Measurements from ENCODE around the gene IRAK2.

DNA sequence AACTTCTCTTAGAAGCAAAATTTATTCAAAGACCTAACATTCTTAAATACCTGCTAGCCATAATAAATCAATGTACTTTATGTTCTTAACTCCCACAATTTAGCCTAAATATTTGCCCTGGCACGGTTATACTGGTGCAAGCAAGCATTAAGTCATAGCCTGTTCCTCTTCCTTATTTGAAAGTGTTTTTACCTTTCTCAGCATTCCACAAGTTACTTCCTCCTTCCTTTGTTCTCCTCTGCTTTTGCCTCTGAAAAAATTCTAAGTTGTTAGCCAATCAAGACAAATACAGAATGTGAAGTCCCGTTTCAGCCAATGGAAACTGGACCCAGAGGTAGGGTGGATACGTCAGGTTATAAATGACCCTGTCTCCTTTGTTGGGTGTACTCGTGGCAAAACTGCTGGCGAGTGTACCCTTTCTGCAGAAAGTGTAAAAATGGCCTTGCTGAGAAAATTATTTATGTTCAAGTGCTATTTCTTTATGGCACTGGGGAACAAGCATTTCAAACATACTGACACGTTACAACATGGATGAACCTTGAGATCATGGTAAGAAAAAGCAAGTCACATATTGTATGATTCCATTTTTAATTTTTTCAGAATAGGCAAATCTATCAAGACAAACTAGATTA, 80.5 kb downstream of the IRAK2 start:
- TF ChIP-seq MAX (IDR thresholded peaks at IDR 0.05): no peak
- TF ChIP-seq, protein P1, sequence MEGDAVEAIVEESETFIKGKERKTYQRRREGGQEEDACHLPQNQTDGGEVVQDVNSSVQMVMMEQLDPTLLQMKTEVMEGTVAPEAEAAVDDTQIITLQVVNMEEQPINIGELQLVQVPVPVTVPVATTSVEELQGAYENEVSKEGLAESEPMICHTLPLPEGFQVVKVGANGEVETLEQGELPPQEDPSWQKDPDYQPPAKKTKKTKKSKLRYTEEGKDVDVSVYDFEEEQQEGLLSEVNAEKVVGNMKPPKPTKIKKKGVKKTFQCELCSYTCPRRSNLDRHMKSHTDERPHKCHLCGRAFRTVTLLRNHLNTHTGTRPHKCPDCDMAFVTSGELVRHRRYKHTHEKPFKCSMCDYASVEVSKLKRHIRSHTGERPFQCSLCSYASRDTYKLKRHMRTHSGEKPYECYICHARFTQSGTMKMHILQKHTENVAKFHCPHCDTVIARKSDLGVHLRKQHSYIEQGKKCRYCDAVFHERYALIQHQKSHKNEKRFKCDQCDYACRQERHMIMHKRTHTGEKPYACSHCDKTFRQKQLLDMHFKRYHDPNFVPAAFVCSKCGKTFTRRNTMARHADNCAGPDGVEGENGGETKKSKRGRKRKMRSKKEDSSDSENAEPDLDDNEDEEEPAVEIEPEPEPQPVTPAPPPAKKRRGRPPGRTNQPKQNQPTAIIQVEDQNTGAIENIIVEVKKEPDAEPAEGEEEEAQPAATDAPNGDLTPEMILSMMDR (IDR thresholded peaks at IDR 0.05): no peak
- TF ChIP-seq, protein P2, sequence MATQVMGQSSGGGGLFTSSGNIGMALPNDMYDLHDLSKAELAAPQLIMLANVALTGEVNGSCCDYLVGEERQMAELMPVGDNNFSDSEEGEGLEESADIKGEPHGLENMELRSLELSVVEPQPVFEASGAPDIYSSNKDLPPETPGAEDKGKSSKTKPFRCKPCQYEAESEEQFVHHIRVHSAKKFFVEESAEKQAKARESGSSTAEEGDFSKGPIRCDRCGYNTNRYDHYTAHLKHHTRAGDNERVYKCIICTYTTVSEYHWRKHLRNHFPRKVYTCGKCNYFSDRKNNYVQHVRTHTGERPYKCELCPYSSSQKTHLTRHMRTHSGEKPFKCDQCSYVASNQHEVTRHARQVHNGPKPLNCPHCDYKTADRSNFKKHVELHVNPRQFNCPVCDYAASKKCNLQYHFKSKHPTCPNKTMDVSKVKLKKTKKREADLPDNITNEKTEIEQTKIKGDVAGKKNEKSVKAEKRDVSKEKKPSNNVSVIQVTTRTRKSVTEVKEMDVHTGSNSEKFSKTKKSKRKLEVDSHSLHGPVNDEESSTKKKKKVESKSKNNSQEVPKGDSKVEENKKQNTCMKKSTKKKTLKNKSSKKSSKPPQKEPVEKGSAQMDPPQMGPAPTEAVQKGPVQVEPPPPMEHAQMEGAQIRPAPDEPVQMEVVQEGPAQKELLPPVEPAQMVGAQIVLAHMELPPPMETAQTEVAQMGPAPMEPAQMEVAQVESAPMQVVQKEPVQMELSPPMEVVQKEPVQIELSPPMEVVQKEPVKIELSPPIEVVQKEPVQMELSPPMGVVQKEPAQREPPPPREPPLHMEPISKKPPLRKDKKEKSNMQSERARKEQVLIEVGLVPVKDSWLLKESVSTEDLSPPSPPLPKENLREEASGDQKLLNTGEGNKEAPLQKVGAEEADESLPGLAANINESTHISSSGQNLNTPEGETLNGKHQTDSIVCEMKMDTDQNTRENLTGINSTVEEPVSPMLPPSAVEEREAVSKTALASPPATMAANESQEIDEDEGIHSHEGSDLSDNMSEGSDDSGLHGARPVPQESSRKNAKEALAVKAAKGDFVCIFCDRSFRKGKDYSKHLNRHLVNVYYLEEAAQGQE (IDR thresholded peaks at IDR 0.05): no peak
- no peak for TF ChIP-seq KDM1A (IDR thresholded peaks at IDR 0.05; ENCODE audit: low read depth)
- TF ChIP-seq POLR2A (IDR thresholded peaks at IDR 0.05; ENCODE audit: low read length): no peak
- no peak for TF ChIP-seq NFE2L2 (conservative IDR thresholded peaks at IDR 0.05; ENCODE audit: low read length)
- TF ChIP-seq HDAC2 (IDR thresholded peaks at IDR 0.05): no peak
- TF ChIP-seq ZC3H11A (IDR thresholded peaks at IDR 0.05): no peak
- no peak for TF ChIP-seq EHMT2 (IDR thresholded peaks at IDR 0.05; ENCODE audit: low read depth)
- TF ChIP-seq RFX5 (IDR thresholded peaks at IDR 0.05): no peak
- TF ChIP-seq EP300 (IDR thresholded peaks at IDR 0.05): no peak
- no peak for TF ChIP-seq PHF8 (IDR thresholded peaks at IDR 0.05; ENCODE audit: borderline replicate concordance, low read depth)
- TF ChIP-seq, protein P3, sequence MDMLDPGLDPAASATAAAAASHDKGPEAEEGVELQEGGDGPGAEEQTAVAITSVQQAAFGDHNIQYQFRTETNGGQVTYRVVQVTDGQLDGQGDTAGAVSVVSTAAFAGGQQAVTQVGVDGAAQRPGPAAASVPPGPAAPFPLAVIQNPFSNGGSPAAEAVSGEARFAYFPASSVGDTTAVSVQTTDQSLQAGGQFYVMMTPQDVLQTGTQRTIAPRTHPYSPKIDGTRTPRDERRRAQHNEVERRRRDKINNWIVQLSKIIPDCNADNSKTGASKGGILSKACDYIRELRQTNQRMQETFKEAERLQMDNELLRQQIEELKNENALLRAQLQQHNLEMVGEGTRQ (IDR thresholded peaks at IDR 0.05): no peak
- no peak for TF ChIP-seq TFCP2L1 (CRISPR knock-in tag; IDR thresholded peaks at IDR 0.05)

Measured in A549 (cell line).